ENCODE data around the gene CFDP1. TPM values are rescaled to one million over a fixed set of nuclear protein-coding genes. Genes with fewer than 3 reads are reported as not detected.
A peak's percentile ranks its signal among the peaks of the same experiment; 100 is the strongest.

Gene CFDP1
- total and polyA plus RNA-seq, 2 of the 13 experiments (the other 11 are each of a cell fraction or from before 2014, with no cell fraction given) = 78.6 to 153 TPM

- TF ChIP-seq ZNF276 (CRISPR knock-in tag; IDR thresholded peaks at IDR 0.05; ENCODE audit: low read depth) (0 out of 2 replicates have a peak, but pooled peaks have one; percentile 64), ZNF558 (CRISPR knock-in tag; IDR thresholded peaks at IDR 0.05; ENCODE audit: borderline replicate concordance) (no peak; the same call in 1 of the 2 replicates), ZEB1 (IDR thresholded peaks at IDR 0.05; ENCODE audit: insufficient replicate concordance, low read depth) (peak; percentile 32), ZNF703 (CRISPR knock-in tag; IDR thresholded peaks at IDR 0.05; ENCODE audit: borderline replicate concordance) (peak; percentile 83; the same call in 1 of the 2 replicates), ZNF547 (CRISPR knock-in tag; IDR thresholded peaks at IDR 0.05) (peak; percentile 88), FOSL1 (CRISPR knock-in tag; IDR thresholded peaks at IDR 0.05; ENCODE audit: borderline replicate concordance) (no peak), FOXA3 (CRISPR knock-in tag; IDR thresholded peaks at IDR 0.05) (peak; percentile 83), TBX3 (IDR thresholded peaks at IDR 0.05; ENCODE audit: borderline replicate concordance) (peak; percentile 92), TAF15 (IDR thresholded peaks at IDR 0.05; ENCODE audit: low read depth, low read length, poor library complexity, severe bottlenecking) (peak; percentile 54), ONECUT2 (CRISPR knock-in tag; IDR thresholded peaks at IDR 0.05) (no peak), ZSCAN25 (CRISPR knock-in tag; IDR thresholded peaks at IDR 0.05) (peak; percentile 75), MAFF (IDR thresholded peaks at IDR 0.05; ENCODE audit: low read depth, low read length) (no peak), ZNF430 (CRISPR knock-in tag; IDR thresholded peaks at IDR 0.05) (peak; percentile 96), CBFB (CRISPR knock-in tag; IDR thresholded peaks at IDR 0.05) (peak; percentile 84), ZBTB1 (CRISPR knock-in tag; IDR thresholded peaks at IDR 0.05; ENCODE audit: borderline replicate concordance) (no peak; the same call in 1 of the 2 replicates), ZBED4 (CRISPR knock-in tag; IDR thresholded peaks at IDR 0.05; ENCODE audit: borderline replicate concordance) (0 out of 2 replicates have a peak, but pooled peaks have one; percentile 50), TBX2 (CRISPR knock-in tag; IDR thresholded peaks at IDR 0.05; ENCODE audit: borderline replicate concordance) (peak; percentile 94), MIER2 (CRISPR knock-in tag; IDR thresholded peaks at IDR 0.05) (peak; percentile 84), ZUFSP (CRISPR knock-in tag; IDR thresholded peaks at IDR 0.05; ENCODE audit: borderline replicate concordance) (no peak), ZNF569 (CRISPR knock-in tag; IDR thresholded peaks at IDR 0.05; ENCODE audit: borderline replicate concordance) (no peak), ZSCAN12 (CRISPR knock-in tag; IDR thresholded peaks at IDR 0.05) (0 out of 2 replicates have a peak, but pooled peaks have one; percentile 89), ZNF563 (CRISPR knock-in tag; IDR thresholded peaks at IDR 0.05) (peak; percentile 92)
Measured at GRCh38 chr16:75464122-75464918, 31.0 kb upstream of the CFDP1 start, which contains the start of gene TMEM170A (continued).

Data from HepG2 (cell line).